ENCODE results near the gene NDUFS1. TPM values are rescaled to one million over a fixed set of nuclear protein-coding genes. Genes with fewer than 3 reads are reported as not detected.

Gene NDUFS1
- total and polyA plus RNA-seq, 2 of the 8 experiments (the other 6 are each of a cell fraction or from before 2014, with no cell fraction given): 42.1 to 97.0 TPM

GRCh38 chr2:206079699-206080465 is 79.4 kb downstream of the NDUFS1 start (continued):
- TF ChIP-seq HDAC2 (IDR thresholded peaks at IDR 0.05; ENCODE audit: borderline replicate concordance in 1 of 2, low read depth in 2 of 2, low read length in 2 of 2) (no peak; a peak in 1 of 4 replicates), KDM1A (IDR thresholded peaks at IDR 0.05; ENCODE audit: borderline replicate concordance, low read length) (no peak), RBBP5 (IDR thresholded peaks at IDR 0.05; ENCODE audit: borderline replicate concordance, low read depth, low read length) (no peak), RFX5 (IDR thresholded peaks at IDR 0.05; ENCODE audit: borderline replicate concordance, low read depth, low read length) (no peak), SIRT6 (IDR thresholded peaks at IDR 0.05; ENCODE audit: low read length) (no peak), SIN3A (conservative IDR thresholded peaks at IDR 0.05 in 1 of 2, IDR thresholded peaks at IDR 0.05 in 1 of 2; ENCODE audit: low read depth in 1 of 2, low read length in 2 of 2) (no peak), BCL11A (IDR thresholded peaks at IDR 0.05; ENCODE audit: low read depth in 2 of 2, low read length in 2 of 2) (no peak), CTCF (IDR thresholded peaks at IDR 0.05; ENCODE audit: control extremely low read depth in 1 of 3, insufficient read depth in 1 of 3, low read depth in 1 of 3, low read length in 3 of 3) (no peak), SP1 (IDR thresholded peaks at IDR 0.05; ENCODE audit: low read depth, low read length) (peak; percentile 46), SUZ12 (IDR thresholded peaks at IDR 0.05; ENCODE audit: low read length) (no peak), KDM5A (IDR thresholded peaks at IDR 0.05; ENCODE audit: low read length) (no peak), GABPA (IDR thresholded peaks at IDR 0.05; ENCODE audit: borderline replicate concordance, insufficient read depth, low read length) (no peak), YY1 (IDR thresholded peaks at IDR 0.05; ENCODE audit: low read depth, low read length) (no peak), RXRA (IDR thresholded peaks at IDR 0.05; ENCODE audit: insufficient read depth, low read depth, low read length) (no peak), POLR2AphosphoS5 (IDR thresholded peaks at IDR 0.05; ENCODE audit: low read depth, low read length) (0 out of 2 replicates have a peak, but pooled peaks have one; percentile 2), BRCA1 (IDR thresholded peaks at IDR 0.05; ENCODE audit: low read depth, low read length) (no peak), USF2 (IDR thresholded peaks at IDR 0.05; ENCODE audit: low read length) (no peak), MAX (IDR thresholded peaks at IDR 0.05) (no peak), TBP (IDR thresholded peaks at IDR 0.05; ENCODE audit: low read depth, low read length) (peak; percentile 58; the same call in 1 of the 2 replicates)

Data from H1 (cell line).